Esophagus mucosa (tissue), 1 donor: ENCODE measurements around the gene JAG1. TPM values are rescaled to one million over a fixed set of nuclear protein-coding genes. Genes with fewer than 3 reads are reported as not detected.

ENCODE experiments used
- ATAC-seq: fragments of 200-7000 bp; cut with Tn5 transposase; one replicate; pipeline ENCODE4 v1.9.1; 2020
- total RNA-seq: library from RNA; stranded (reverse); gene quantifications from one replicate; pipeline ENCODE4 v1.2.4, GENCODE V29; 2023
- donor health status: DM: yes; HTN: yes; CAD: no.

The JAG1 gene
- total RNA-seq, 1 donor from 2014 or later = 118 TPM

DNA sequence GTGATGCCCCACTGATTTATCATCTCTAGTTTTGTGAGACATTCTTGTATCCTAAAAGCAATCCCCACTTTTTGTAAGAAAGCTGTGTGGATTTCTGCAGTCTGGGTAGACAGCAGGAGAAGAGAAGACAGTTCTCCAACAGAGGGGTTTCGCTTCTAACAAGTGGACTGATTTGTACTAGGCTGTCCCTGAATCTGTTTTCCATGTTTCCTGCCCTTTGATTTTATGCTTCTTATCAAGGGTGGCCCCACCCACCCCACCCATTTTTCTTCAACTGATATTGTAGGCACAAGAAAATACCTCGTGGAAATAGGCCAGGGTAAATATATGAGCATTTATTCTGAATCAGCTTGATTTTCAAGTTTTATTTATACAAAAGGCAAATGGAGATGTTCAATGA lies 25.7 kb upstream of the JAG1 start:
- no peak for ATAC-seq

DNA sequence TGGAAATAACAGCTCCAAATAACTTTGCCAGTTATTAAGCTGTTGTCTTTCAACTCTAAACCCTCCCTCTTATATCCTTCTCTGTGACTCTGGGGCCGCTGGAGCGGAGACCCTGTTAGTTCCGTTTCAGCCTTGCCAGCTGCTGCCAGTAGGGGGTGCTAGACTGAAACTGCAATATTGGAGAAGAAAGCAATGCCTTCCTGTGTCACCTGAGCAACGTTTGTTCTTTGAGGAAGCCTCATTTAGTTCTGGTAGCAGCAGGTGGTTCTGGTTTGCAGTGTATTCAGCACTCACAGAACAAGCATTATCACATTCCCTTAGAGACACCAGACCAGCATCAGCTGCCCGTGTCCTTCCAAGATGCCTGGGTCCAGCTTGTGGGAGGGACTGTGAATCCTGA lies 22.9 kb upstream of the JAG1 start:
- ATAC-seq = peak; percentile 22

- ATAC-seq = no peak
These were observed 15.6 kb upstream of the JAG1 start for GRCh38 chr20:10689385-10689784.

DNA sequence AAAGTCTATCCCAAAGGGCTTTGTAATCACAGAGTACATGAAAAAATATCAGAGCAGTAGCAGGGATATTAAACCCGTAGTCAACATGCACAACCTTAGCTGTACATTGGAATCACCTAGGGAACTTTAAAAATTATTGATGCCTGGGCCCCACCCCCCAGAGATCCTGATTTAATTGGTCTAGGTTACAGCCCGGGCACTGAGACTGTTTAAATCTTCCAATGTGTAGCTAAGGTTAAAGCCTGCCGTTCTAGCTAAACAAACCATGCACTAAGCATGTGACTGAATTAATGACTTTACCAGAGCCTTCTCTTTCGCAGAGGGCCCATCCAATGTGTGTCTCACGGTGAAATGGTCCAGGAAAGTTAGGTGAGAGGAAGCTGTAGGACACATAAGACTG lies 14.1 kb upstream of the JAG1 start:
- no peak for ATAC-seq

DNA sequence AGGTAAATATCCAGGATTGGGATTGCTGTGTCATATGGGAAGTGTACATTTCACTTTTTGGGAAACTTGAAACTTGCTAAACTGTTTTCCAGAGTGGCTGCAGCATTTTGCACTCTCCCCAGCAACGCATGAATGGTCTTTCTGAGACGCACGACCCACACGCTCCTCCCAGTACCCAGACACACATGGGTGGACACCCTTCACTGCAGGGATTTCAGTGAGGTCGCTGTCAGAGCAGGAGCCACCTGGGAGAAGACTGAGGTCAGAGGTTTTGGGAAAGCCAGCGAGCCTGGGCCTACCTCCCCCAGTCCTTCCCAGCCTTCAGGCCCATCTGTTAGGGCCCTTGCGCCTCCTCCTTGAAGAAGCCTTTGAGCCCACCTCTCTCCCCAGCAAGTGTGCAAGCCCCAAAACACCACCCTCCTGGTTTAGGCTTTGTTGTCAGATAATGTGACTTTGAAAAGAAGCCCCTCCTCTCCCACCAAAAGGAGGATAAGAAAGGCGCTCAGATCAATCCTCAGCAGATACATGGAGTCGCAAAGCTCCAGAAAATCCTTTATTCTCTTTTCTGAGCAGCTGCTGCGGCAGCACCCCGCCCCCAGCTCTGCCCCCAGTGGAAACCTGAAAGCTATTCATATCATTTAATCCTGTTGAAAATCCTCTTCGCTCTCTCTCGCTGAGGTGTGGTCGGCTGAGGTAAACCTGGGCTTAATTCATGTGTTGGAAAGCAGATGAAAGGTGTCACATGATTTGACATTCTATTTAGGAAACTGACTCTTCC lies 12.7 kb upstream of the JAG1 start:
- peak; percentile 81 for ATAC-seq

DNA sequence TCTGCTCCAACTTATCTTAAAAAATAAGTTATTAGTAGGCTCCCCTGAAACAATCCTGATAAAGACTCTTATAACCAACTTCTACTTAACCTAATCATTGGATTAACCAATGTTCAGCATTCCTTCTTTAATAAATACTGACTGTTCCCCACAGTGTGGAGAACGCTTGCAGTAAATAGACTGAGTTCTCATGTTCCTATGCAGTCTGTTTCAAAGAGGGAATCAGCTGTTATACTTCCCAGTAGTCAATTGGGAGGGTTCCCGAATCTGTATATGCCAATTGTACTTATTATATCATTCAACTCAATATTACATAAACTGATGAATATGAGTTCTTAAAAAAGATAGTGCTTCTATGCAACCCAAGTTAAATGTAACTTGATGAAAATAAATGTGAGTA lies 9.7 kb upstream of the JAG1 start:
- no peak for ATAC-seq

GRCh38 chr20:10682939-10683338 lies 9.1 kb upstream of the JAG1 start:
- ATAC-seq = peak; percentile 17

DNA sequence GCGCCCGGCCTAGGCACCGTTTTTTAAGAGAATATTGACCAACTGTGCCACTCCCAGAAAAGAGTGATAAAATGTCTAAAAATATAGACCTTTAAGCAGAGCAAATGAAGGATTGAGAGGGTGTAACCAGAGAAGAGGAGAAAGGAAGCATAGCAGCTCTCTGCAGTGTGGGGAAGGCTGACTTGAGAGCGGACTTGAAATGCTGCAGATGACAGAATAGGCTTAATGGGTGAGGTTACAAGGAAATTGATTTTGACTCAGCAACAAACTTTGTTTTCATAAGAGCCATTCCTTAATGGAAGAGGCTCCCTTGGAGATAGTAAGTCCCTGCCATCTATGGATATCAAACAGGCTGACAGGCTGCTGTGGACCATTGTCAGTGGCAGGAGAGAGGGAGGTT lies 7.7 kb upstream of the JAG1 start:
- peak; percentile 61 for ATAC-seq

GRCh38 chr20:10680571-10680970 lies 6.8 kb upstream of the JAG1 start:
- no peak for ATAC-seq

DNA sequence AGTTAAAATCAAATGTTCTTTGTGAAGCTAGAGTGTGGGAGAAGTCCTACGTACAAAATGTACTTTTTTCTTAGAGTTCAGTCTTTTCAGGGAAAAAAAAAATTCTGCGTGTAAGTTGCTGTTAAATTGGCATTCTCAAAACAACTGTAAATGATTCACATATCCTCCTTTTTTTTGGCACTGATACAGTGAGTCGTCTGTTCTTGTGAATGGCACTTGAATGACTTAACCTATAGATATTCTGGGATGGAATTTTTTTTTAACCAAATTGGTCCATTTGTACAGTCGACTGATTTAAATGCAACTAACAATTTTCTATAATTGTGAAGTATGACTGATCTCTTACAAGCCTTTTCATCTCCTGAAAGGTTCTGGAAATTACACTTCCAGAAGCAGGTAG lies 5.5 kb upstream of the JAG1 start:
- ATAC-seq = no peak

DNA sequence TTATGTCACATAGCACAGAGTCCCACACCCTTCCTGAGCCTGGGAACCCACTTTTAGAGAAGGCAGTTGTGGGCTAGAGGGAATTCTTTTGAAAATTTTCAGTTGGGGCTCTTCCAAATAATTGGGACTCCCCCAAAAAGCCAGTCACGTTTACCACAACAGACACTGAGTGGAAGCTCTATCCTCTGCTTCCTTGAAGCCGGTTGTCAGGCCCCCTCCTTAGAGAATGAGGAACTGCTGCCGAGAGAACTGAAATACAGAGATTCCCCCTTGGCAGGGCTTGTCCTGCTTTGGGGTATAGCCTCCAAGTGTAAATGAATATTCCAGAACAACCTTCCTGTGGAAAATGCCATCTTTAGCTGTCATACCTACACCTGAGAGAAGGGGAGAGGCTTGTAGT lies 2.7 kb upstream of the JAG1 start:
- no peak for ATAC-seq

- ATAC-seq = no peak
These were observed 1.6 kb upstream of the JAG1 start for GRCh38 chr20:10675450-10675848.

GRCh38 chr20:10674684-10675449 lies 1.1 kb upstream of the JAG1 start:
- peak; percentile 63 for ATAC-seq

- no peak for ATAC-seq
These were observed 490 bp downstream of the JAG1 start for GRCh38 chr20:10673176-10673841.

- no peak for ATAC-seq
These were observed 1.1 kb downstream of the JAG1 start for GRCh38 chr20:10672624-10673127.

DNA sequence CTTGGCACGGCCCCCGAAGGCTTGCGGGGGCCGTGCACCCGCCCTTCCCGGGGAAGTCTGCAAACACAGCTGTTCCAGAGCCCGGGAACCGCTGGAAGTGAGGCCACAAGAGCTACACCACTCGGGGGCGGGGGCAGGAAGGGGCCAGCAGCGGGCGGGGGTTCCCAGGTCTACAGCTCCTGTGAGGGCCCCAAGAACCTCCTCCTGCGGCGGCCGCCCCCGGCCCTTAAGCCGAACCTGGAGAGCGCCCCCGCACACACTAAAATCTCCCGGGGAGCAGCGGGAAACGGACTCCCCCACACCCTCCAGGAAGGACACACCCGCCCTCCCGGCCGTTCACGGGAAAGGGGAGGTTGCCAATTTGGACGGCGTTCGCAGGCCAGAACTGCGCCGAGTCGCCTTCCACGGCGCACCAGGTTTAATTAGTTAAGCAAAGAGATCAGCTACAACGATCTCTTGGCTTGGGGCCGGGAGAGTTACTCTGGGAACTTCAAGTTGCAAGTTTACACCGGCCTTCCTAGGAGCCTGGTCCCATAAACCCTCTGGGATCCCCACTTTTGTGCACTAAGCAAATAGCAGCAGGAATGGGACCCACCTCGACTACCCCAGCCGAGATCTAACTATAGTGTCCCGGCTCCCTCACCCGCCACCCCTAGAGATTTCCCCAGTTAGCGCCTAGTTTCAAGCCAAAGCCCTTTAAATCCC lies 1.7 kb downstream of the JAG1 start:
- ATAC-seq = peak; percentile 3

DNA sequence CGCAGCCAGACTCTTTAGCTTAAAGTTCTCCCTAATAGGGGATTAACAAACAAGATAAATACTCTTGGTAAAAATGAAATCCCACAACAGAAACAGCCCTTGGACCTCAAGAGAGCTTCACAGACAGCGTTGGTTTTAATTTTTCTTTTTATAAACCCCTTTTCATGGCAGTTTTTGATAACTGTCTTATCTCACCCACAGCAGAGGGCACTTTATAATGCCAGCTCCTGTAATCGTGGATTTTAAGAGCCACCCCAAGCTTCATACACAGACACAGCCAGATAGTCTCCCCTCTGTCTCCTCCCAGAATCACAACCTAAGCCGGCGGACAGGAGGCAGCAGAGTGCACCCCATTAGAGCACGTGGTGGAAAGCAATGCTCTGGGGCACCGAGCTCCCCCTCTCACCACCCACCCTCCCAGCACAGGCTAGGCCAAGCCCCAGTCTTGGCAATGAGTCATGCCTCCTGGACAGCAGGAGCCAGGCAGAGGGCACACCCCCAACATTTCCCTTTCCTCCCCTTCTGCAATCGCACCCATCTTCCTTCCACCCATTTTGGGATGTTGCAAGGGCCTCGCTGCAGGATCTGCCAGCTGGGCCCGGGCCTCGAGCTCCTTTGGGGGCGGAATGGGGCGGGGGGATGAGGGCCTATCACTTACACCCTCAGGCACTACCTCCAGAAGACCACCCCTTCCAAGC lies 2.4 kb downstream of the JAG1 start:
- ATAC-seq = peak; percentile 72

DNA sequence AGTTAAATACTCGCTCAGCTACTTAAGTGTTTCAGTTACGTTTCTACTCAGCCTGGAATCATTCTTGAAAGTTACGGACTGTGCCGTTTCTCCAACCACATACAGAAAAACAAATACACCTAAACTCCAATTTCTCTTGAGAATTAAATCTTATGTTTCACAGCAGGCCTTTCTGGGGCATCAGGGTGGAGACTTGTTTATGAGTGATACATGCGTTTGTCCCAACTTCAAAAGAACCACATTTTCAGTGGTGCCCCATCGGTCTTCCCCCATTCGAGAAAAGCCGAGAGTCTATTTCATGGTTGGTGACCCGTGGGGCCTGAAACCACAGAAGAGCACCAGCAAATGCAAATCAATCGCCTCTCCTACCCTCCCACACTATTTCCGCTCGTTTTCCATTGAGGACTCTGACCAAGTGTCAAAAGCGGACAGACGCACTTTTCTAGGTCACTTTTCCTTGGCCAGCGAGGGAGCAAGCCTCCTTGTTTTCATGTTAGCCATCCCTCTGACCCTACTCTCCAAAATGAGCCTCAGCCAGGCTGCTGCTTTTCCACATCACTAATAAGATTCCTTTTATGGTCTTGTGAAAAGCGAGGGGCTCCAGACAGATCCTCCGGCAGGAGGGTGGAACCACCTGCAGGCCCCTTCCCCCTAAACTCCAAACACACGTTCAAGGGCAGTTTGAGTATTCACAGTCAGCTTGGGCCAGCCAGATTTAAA lies 3.1 kb downstream of the JAG1 start:
- ATAC-seq = no peak

GRCh38 chr20:10669843-10670446 lies 3.9 kb downstream of the JAG1 start:
- no peak for ATAC-seq

DNA sequence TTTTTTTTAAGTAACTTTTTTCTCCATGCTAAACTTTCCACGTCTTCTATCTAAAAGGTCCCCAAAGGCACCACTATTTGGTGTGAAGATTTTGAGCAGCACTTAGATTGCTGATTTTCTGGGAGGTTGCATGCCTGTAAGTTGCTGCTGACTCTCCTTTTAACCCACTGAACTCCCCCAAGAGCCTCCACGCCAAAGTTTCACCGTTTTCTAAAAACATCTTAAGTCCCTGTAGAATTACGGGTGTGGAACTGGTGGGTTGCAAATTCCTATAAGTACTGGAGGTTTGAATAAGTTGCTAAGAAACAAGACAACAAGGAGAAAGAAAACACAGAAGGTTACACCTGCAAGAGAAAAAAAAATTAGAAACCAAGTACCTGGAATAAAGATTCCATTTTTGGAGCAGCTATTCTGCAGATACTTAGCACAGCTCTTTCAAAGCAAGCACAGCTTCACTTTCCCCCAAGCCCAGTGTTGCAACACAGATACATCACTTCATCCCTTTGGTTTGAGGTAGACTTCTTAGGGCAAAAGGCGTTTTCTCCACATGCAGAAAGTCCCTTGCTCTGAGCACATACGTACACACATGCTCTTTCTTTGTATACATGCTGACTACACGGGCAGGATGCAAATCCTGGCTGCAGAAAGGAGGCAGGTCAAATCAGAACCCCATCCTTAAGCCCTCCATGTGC lies 5.0 kb downstream of the JAG1 start:
- ATAC-seq = no peak
